SU-DHL-6 (cell line): ENCODE results near the gene PPP6R3.

Experiments
- H2AFZ ChIP-seq: fragments of 200-600 bp; sonication (generic); 2 replicates; pipeline ENCODE4 v1.6.1; 2014; ENCODE audit warnings: low read depth, mild to moderate bottlenecking, moderate library complexity, mixed read lengths, antibody characterized with exemption, low read length; ENCODE audit not compliant: severe bottlenecking
- H3F3A ChIP-seq: fragments of 200-600 bp; shearing (Covaris generic); 2 replicates; pipeline ENCODE4 v1.6.0; 2016; ENCODE audit warnings: antibody characterized with exemption, mild to moderate bottlenecking; ENCODE audit not compliant: insufficient read depth
- H3K27ac ChIP-seq: fragments of 200-600 bp; sonication (generic); 2 replicates; pipeline ENCODE4 v1.5.1; 2016; ENCODE audit warnings: low read depth, mild to moderate bottlenecking, low read length, moderate library complexity, mixed read lengths
- H3K27me3 ChIP-seq: fragments of 200-600 bp; sonication (generic), shearing (Covaris generic); 2 replicates; pipeline ENCODE4 v1.6.0; 2014; ENCODE audit warnings: mild to moderate bottlenecking, low read length
- H3K36me3 ChIP-seq: fragments of 200-600 bp; sonication (generic); 2 replicates; pipeline ENCODE4 v1.6.1; 2014; ENCODE audit warnings: mild to moderate bottlenecking, low read length, mixed read lengths
- H3K4me2 ChIP-seq: fragments of 300-600, 200-600 bp; shearing (Covaris generic), sonication (generic); 2 replicates; pipeline ENCODE4 v1.6.0; 2014; ENCODE audit warnings: low read length, low read depth, mild to moderate bottlenecking; ENCODE audit not compliant: poor library complexity, severe bottlenecking
- H3K4me3 ChIP-seq: fragments of 200-600 bp; sonication (generic); 2 replicates; pipeline ENCODE4 v1.5.1; 2014; ENCODE audit warnings: antibody characterized with exemption, low read length, mild to moderate bottlenecking, mixed read lengths; ENCODE audit not compliant: insufficient read depth, poor library complexity, severe bottlenecking
- H3K79me2 ChIP-seq: fragments of 200-600 bp; sonication (generic); 2 replicates; pipeline ENCODE4 v1.6.1; 2014; ENCODE audit warnings: mild to moderate bottlenecking, low read length, moderate library complexity; ENCODE audit not compliant: insufficient read depth
- H3K9ac ChIP-seq: fragments of 200-600 bp; sonication (generic); 2 replicates; pipeline ENCODE4 v1.7.0; 2014; ENCODE audit warnings: mild to moderate bottlenecking, low read length
- H3K9me2 ChIP-seq: fragments of 200-600 bp; sonication (generic); replicated peaks from 2 replicates; pipeline ENCODE4 v1.6.1; 2014; ENCODE audit warnings: low read length; ENCODE audit not compliant: insufficient read depth
- H3K9me3 ChIP-seq: fragments of 200-600 bp; sonication (generic); 2 replicates; pipeline ENCODE4 v1.6.1; 2014; ENCODE audit warnings: low read length, mixed read lengths; ENCODE audit not compliant: insufficient read depth
- H4K20me1 ChIP-seq: fragments of 200-600 bp; sonication (generic); 2 replicates; pipeline ENCODE4 v1.6.1; 2014; ENCODE audit warnings: low read depth, mild to moderate bottlenecking, antibody characterized with exemption, low read length, moderate library complexity, mixed read lengths
- EZH2phosphoT487 ChIP-seq: fragments of 200-600 bp; sonication (generic), shearing (Covaris generic); conservative IDR thresholded peaks from 2 replicates; pipeline ENCODE4 v1.6.1; 2018; ENCODE audit warnings: mild to moderate bottlenecking, antibody characterized with exemption, low read length, moderate library complexity, mixed read lengths
- TF ChIP-seq, protein P1 (sequence below): fragments of 200-600 bp; sonication (generic); IDR thresholded peaks from one replicate; pipeline ENCODE4 v1.5.1; 2017; ENCODE audit warnings: antibody characterized with exemption, mild to moderate bottlenecking, low read length, moderate library complexity; ENCODE audit not compliant: insufficient read depth, poor library complexity, severe bottlenecking

The PPP6R3 gene

DNA sequence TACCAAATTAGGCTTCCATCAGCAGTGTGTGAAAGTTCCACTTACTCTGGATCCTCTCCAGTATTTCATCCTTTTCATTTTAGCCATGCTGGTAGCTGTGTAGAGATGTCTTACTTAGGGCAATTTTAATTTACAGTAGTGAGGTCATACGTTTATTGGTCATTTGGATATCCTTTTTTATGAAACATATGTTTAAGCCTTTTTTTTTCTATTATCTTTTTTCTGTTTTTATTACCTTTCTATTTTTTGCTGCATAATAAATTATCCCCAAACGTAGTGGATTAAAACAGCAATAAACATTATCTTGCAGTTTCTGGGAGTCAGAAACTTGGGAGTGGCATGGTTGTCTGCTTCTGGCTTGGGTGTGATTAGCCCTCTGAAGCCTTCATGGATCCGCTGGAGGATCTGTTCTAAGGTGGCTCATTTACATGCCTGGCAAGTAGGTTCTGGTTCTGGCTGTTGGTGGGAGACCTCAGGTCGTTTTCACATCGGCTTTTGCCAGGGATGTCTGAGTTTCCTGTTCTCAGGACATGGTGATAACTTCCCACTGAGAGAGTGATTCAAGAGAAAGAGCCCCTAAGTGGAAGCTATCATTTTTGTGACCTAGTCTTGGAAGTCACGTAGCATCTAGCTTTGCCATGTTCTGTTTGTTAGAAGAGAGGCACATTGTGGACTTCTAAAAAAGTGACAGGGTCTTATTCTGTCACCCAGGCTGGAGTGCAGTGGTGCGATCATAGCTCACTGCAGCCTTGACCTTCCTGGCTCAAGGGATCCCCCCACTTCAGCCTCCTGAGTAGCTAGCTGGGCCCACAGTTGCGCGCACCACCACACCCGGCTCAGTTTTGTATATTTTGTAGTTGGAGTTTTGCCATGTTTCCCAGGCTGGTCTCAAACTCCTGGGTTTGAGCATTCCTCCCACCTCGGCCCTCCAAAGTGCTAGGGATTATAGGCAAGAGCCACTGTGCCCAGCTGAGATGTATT is 38.6 kb downstream of the PPP6R3 start:
- no peaks in the 10 kb centered on the region; the same call in 1 of the 2 replicates for H3F3A ChIP-seq
- peaks cover 99% of the 10 kb centered on the region for H3K79me2 ChIP-seq
- no peaks in the 10 kb centered on the region for H3K27me3 ChIP-seq
- H3K9me3 ChIP-seq: no peaks in the 10 kb centered on the region
- H3K9me2 ChIP-seq: no peaks in the 10 kb centered on the region
- peaks cover 51% of the 10 kb centered on the region for H4K20me1 ChIP-seq
- H3K36me3 ChIP-seq: no peaks in the 10 kb centered on the region
- TF ChIP-seq, protein P1, sequence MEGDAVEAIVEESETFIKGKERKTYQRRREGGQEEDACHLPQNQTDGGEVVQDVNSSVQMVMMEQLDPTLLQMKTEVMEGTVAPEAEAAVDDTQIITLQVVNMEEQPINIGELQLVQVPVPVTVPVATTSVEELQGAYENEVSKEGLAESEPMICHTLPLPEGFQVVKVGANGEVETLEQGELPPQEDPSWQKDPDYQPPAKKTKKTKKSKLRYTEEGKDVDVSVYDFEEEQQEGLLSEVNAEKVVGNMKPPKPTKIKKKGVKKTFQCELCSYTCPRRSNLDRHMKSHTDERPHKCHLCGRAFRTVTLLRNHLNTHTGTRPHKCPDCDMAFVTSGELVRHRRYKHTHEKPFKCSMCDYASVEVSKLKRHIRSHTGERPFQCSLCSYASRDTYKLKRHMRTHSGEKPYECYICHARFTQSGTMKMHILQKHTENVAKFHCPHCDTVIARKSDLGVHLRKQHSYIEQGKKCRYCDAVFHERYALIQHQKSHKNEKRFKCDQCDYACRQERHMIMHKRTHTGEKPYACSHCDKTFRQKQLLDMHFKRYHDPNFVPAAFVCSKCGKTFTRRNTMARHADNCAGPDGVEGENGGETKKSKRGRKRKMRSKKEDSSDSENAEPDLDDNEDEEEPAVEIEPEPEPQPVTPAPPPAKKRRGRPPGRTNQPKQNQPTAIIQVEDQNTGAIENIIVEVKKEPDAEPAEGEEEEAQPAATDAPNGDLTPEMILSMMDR: no peak
- no peak for TF ChIP-seq EZH2phosphoT487
- no peak overlapping the region for H2AFZ ChIP-seq
- 0 out of 2 replicates have a peak overlapping the region, but pooled peaks have one; percentile 0 for H3K27ac ChIP-seq
- H3K4me2 ChIP-seq: peak overlapping the region; percentile 40
- 0 out of 2 replicates have a peak overlapping the region, but pooled peaks have one; percentile 8 for H3K9ac ChIP-seq
- H3K4me3 ChIP-seq: no peak overlapping the region

DNA sequence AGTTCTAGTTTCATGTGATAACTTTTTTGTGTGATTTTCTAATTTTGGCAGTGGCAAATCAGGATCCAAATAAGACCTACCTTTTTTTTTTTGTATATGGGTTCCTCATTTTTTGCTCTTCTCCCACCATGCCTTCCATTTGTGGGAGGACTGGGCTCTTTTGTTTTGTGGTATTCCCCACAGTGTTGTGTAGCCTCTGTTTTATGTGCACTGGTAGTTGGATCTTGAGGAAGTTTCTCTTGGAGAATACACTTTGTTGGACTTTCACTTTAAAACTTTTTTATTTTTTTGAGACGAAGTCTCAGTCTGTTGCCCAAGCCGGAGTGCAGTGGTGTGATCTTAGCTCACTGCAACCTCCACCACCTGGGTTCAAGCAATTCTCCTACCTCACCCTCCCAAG is 39.7 kb downstream of the PPP6R3 start:
- Histone ChIP-seq H3K9ac (no peak overlapping the region), H3K9me2 (no peaks in the 10 kb centered on the region), H3K79me2 (peaks cover 99% of the 10 kb centered on the region), H3K4me3 (no peak overlapping the region), H3F3A (no peaks in the 10 kb centered on the region), H2AFZ (no peak overlapping the region), H3K36me3 (no peaks in the 10 kb centered on the region), H3K27me3 (no peaks in the 10 kb centered on the region), H3K27ac (no peak overlapping the region), H4K20me1 (peaks cover 48% of the 10 kb centered on the region), H3K9me3 (no peaks in the 10 kb centered on the region), H3K4me2 (peak overlapping the region; percentile 40)
- TF ChIP-seq EZH2phosphoT487: no peak
- TF ChIP-seq, protein P1: no peak

DNA sequence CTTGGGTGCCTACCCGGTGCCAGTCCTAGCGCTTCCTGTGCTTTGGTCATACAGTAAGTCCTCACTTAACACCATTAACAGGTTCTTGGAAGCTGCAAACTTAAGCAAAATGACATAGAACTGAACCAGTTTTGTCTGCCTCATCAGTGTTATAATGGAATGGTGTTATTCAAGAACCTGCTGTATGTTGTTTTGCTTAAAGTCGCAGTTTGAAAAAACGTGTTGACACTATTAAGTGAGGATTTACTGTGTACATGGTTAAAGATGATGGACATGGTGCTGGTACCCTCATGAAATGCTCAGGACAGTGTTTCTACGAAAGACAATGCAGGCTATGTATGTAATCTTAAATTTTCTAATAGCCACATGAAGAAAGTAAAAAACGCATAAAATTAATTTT is 41.3 kb downstream of the PPP6R3 start:
- no peak for TF ChIP-seq EZH2phosphoT487
- TF ChIP-seq, protein P1: no peak
- Histone ChIP-seq H3F3A (no peaks in the 10 kb centered on the region), H3K9ac (no peak overlapping the region), H2AFZ (no peak overlapping the region), H3K79me2 (peaks cover 99% of the 10 kb centered on the region), H4K20me1 (peaks cover 52% of the 10 kb centered on the region), H3K27ac (no peak overlapping the region), H3K27me3 (no peaks in the 10 kb centered on the region), H3K9me3 (no peaks in the 10 kb centered on the region), H3K9me2 (no peaks in the 10 kb centered on the region), H3K36me3 (peaks cover 4% of the 10 kb centered on the region; the same call in 1 of the 2 replicates), H3K4me2 (no peak overlapping the region), H3K4me3 (no peak overlapping the region)
